ENCODE results near the gene PHC2. TPM values are rescaled to one million over a fixed set of nuclear protein-coding genes. Genes with fewer than 3 reads are reported as not detected.

PHC2 gene
- total RNA-seq, 4 donors from 2014 or later: 77.8 to 81.3 (median 79.5) TPM

DNA sequence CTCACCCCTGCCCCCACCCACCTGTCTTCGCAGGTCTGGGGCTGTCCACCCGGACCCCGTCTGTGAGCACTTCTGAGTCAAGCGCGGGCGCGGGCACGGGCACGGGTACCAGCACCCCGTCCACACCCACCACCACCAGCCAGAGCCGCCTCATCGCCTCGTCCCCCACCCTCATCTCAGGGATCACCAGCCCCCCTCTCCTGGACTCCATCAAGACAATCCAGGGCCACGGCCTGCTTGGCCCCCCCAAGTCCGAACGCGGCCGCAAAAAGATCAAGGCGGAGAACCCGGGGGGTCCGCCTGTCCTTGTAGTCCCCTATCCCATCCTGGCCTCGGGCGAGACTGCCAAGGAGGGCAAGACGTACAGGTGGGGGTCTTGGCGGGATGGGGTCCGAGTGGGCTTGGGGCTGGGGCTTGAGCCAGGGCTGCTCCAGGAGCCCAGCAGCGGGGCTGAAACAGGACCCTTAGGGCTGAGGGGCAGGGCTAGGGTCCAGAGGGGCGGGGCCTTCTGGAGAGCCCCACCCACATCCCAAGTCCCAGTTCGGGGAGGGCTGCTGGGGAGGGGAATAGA is 150.7 kb downstream of the PHC2 start:
- no peaks in the 10 kb centered on the region for H3K9me3 ChIP-seq
- WGBS: 91% methylated on average over 28 of the region's 29 CpGs
- no peak overlapping the region for H3K27ac ChIP-seq
- H3K4me1 ChIP-seq: no peaks in the 10 kb centered on the region
- TF ChIP-seq CTCF (IDR thresholded peaks at IDR 0.05) (no peak), POLR2AphosphoS5 (IDR thresholded peaks at IDR 0.05) (no peak), POLR2A (IDR thresholded peaks at IDR 0.05) (no peak), EP300 (IDR thresholded peaks at IDR 0.05) (no peak)
- H3K36me3 ChIP-seq: peaks cover 68% of the 10 kb centered on the region
- H3K4me3 ChIP-seq: no peak overlapping the region
- H3K27me3 ChIP-seq: no peaks in the 10 kb centered on the region
- DNase-seq (ENCODE audit: low spot score in 2 of 2): peak; percentile 56 to 75

DNA sequence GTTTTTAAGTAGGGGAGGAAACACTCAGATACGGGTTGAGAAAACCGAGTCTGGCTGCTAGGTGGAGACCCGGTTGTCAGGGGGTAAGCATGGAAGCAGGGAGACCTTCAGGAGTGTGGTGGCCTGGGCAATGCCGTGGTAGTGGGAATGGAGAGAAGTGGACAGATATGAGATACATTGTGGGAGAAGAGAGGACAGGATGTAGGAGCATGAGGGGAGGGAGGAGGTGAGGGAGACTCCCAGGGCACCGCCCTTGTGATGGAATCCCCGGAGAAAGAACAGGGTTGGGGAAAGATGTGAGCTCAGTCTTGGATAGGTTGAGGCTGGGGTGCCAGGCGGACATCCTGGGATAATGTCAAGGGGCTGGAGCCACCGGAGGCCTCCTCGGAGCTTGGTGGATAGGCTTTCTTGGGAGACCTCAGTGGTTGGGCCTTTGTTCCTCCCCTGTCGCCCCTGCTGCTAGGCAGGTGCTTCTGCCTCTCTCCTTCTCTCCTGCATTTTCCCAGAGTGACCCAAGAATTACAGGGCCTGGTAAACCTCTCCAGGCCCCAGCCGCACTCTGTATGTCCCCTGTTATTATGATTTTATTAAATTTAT is 153.3 kb downstream of the PHC2 start:
- Histone ChIP-seq H3K36me3 (peaks cover 59% of the 10 kb centered on the region), H3K4me3 (no peak overlapping the region), H3K4me1 (peaks cover 5% of the 10 kb centered on the region), H3K9me3 (no peaks in the 10 kb centered on the region), H3K27me3 (no peaks in the 10 kb centered on the region), H3K27ac (no peak overlapping the region)
- TF ChIP-seq POLR2A (IDR thresholded peaks at IDR 0.05) (no peak), CTCF (IDR thresholded peaks at IDR 0.05) (no peak), POLR2AphosphoS5 (IDR thresholded peaks at IDR 0.05) (no peak), EP300 (IDR thresholded peaks at IDR 0.05) (no peak)
- 88% methylated on average over 11 of the region's 11 CpGs for WGBS
- DNase-seq (ENCODE audit: low spot score in 2 of 2): peak; percentile 33 to 74

- Histone ChIP-seq H3K4me1 (peaks cover 5% of the 10 kb centered on the region), H3K9me3 (no peaks in the 10 kb centered on the region), H3K27me3 (no peaks in the 10 kb centered on the region), H3K36me3 (peaks cover 55% of the 10 kb centered on the region), H3K4me3 (no peak overlapping the region), H3K27ac (no peak overlapping the region)
- WGBS: 82% methylated on average over 19 of the region's 30 CpGs
- TF ChIP-seq POLR2AphosphoS5 (IDR thresholded peaks at IDR 0.05) (no peak), CTCF (IDR thresholded peaks at IDR 0.05) (no peak), POLR2A (IDR thresholded peaks at IDR 0.05) (no peak), EP300 (IDR thresholded peaks at IDR 0.05) (no peak)
- peak; percentile 29 to 63 for DNase-seq (ENCODE audit: low spot score in 2 of 2)
Observed at GRCh38 chr1:33276573-33277298, 154.2 kb downstream of the PHC2 start.

DNA sequence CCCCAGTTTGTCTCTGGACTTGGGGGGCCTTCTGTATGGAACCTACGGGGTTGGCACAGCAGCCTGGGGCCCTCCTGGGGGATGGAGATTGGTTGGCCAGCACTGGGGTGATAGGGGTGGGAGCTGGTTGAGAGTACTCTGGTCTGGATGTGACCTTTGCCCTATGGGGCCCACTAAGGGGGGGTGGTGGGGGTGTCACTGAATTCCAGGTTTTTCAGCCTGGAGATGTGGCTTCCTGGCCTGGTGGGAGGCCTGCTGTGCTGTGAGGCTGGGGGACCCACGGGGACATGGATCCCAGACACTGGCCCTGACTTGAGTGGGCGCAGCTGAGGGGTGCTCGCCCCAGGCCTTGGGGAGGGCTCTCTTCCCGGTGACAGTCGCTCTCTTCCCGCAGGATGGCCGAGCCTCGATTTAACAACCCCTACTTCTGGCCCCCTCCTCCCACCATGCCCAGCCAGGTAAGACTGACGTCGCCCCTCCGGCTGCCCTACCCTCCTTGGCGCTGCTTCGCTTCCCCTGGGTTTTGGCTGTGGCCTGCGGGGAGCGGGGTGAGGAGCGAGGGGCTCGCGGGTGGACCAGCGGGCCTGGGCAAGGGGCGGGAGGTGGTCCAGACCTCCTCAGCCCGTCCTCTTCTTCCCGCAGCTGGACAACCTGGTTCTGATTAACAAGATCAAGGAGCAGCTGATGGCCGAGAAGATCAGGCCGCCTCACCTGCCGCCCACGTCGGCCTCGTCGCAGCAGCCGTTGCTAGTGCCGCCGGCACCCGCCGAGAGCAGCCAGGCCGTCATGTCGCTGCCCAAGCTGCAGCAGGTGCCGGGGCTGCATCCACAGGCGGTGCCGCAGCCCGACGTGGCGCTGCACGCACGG is 155.0 kb downstream of the PHC2 start:
- Histone ChIP-seq H3K27me3 (no peaks in the 10 kb centered on the region), H3K27ac (no peak overlapping the region), H3K9me3 (no peaks in the 10 kb centered on the region), H3K4me3 (no peak overlapping the region), H3K36me3 (peaks cover 52% of the 10 kb centered on the region), H3K4me1 (peaks cover 10% of the 10 kb centered on the region)
- no peak for TF ChIP-seq POLR2AphosphoS5 (IDR thresholded peaks at IDR 0.05)
- TF ChIP-seq CTCF (IDR thresholded peaks at IDR 0.05): no peak
- peak; percentile 56 to 78 for DNase-seq (ENCODE audit: low spot score in 2 of 2)
- WGBS: 95% methylated on average over 16 of the region's 45 CpGs
